ENCODE data around the gene PTEN. TPM values are rescaled to one million over a fixed set of nuclear protein-coding genes. Genes with fewer than 3 reads are reported as not detected.

The PTEN gene
- total and polyA plus RNA-seq, 2 donors (not counting 3 experiments of a cell fraction or from before 2014, with no cell fraction given), result 8.0 to 76.9 TPM

DNA sequence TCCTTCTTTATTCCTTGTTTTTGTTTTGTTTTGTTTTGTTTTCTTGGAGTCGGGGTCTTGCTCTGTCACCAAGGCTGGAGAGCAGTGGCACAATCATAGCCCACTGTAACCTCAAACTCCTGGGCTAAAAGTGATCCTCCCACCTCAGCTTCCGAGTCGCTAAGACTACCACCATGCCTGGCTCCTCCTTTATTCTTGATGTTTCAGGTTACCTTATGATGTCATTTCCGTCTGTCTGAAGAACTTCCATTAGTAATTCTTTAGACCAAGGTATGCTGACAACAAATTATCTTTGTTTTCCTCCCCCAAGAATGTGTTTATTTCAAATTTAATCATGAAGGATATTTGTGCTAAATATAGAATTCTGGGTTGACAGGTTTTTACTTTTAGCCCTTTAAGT lies 27.3 kb upstream of the PTEN start:
- H3K4me2 ChIP-seq (ENCODE audit: insufficient read depth, low read length), result no peak overlapping the region
- BruUV-seq (replicated peaks), result no TSS peak
- FAIRE-seq (no peak), DNase-seq (ENCODE audit: low read depth, low spot score) (no peak)
- no peak overlapping the region for H3K27ac ChIP-seq (ENCODE audit: insufficient read depth, low read depth, low read length)
- no peaks in the 10 kb centered on the region for H3K4me1 ChIP-seq (ENCODE audit: control insufficient read depth, extremely low read depth, insufficient read depth, low read length)
- no peak overlapping the region for H3K9ac ChIP-seq (replicated peaks; ENCODE audit: extremely low read depth, insufficient read depth, low read length)
- H3K36me3 ChIP-seq (ENCODE audit: control insufficient read depth in 2 of 2, extremely low read depth in 1 of 2, insufficient read depth in 2 of 2, low read length in 2 of 2), result no peaks in the 10 kb centered on the region
- H3K9me1 ChIP-seq (replicated peaks; ENCODE audit: control insufficient read depth, extremely low read depth, insufficient read depth, low read length), result no peaks in the 10 kb centered on the region
- no peaks in the 10 kb centered on the region for H3K27me3 ChIP-seq (ENCODE audit: control insufficient read depth in 2 of 2, insufficient read depth in 2 of 2, low read length in 2 of 2)
- ChIA-PET CTCF (no interaction called here), POLR2A (no interaction called here)
- intact Hi-C loops (cut with micrococcal nuclease), result no loop called here
- no peak overlapping the region for H3K4me3 ChIP-seq (replicated peaks in 1 of 3; ENCODE audit: insufficient read depth in 1 of 3, low read depth in 1 of 3, low read length in 3 of 3)
- H3K79me2 ChIP-seq (ENCODE audit: control insufficient read depth, insufficient read depth, low read length), result no peaks in the 10 kb centered on the region
- dilution Hi-C loops (cut with MboI; ENCODE audit: extremely low pct_ligation_motif_present, low sequenced_read_pairs), result no loop called here
- TF ChIP-seq POLR2AphosphoS5 (IDR thresholded peaks at IDR 0.05; ENCODE audit: insufficient read depth, low read depth, low read length), result no peak
- no peak for TF ChIP-seq POLR2A (IDR thresholded peaks at IDR 0.05; ENCODE audit: low read depth, low read length)
- no peak for TF ChIP-seq FOS (IDR thresholded peaks at IDR 0.05; ENCODE audit: borderline replicate concordance, insufficient read depth, low read length)
- TF ChIP-seq, protein P1, sequence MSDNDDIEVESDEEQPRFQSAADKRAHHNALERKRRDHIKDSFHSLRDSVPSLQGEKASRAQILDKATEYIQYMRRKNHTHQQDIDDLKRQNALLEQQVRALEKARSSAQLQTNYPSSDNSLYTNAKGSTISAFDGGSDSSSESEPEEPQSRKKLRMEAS (IDR thresholded peaks at IDR 0.05; ENCODE audit: insufficient read depth, insufficient read length), result no peak
- TF ChIP-seq EZH2 (IDR thresholded peaks at IDR 0.05; ENCODE audit: borderline replicate concordance, low read depth, low read length, severe bottlenecking), result no peak
- TF ChIP-seq MYC (IDR thresholded peaks at IDR 0.05; ENCODE audit: low read depth, low read length), result no peak
- no peak for TF ChIP-seq CTCF (IDR thresholded peaks at IDR 0.05; ENCODE audit: extremely low read depth in 1 of 2, insufficient read depth in 1 of 2, low read depth in 1 of 2, low read length in 2 of 2)
- no peak overlapping the region for H2AFZ ChIP-seq (ENCODE audit: low read depth, low read length)
- H4K20me1 ChIP-seq (replicated peaks; ENCODE audit: control insufficient read depth, extremely low read depth, insufficient read depth, low read length), result no peaks in the 10 kb centered on the region
- no peaks in the 10 kb centered on the region for H3K9me3 ChIP-seq (replicated peaks; ENCODE audit: control insufficient read depth, insufficient read depth, low read length)
